Mammary epithelial cell (primary cell): ENCODE data around the gene BAZ2B.

ENCODE experiments used
- CTCF ChIP-seq, 2 donors: IDR thresholded peaks in 1 of 2; conservative IDR thresholded peaks in 1 of 2; 2 replicates each; pipeline ENCODE4 v1.5.1; 2011 to 2012; ENCODE audit warnings: inconsistent platforms in 2 of 2, low read length in 2 of 2, mild to moderate bottlenecking in 2 of 2, control low read depth in 1 of 2, low read depth in 1 of 2; ENCODE audit not compliant: insufficient read depth in 1 of 2; ENCODE audit errors: extremely low read depth in 1 of 2
- EZH2 ChIP-seq: IDR thresholded peaks from 2 replicates; pipeline ENCODE4 v1.6.1; 2012; ENCODE audit warnings: low read length, inconsistent platforms, borderline replicate concordance

GRCh38 chr2:159557437-159558034 lies 58.8 kb downstream of the BAZ2B start:
- TF ChIP-seq CTCF (conservative IDR thresholded peaks at IDR 0.05 in 1 of 2, IDR thresholded peaks at IDR 0.05 in 1 of 2; ENCODE audit: extremely low read depth in 1 of 2, insufficient read depth in 1 of 2, low read depth in 1 of 2, low read length in 2 of 2) (peak; percentile 57 to 80), EZH2 (no peak)
